Fibroblast of the aortic adventitia (primary cell): ENCODE results near the gene TRIM7. TPM values are rescaled to one million over a fixed set of nuclear protein-coding genes. Genes with fewer than 3 reads are reported as not detected.

Experiments
- DNase-seq: peaks from one replicate; pipeline ENCODE4 v3.0.0-alpha.2; 2010; ENCODE audit warnings: low read depth
- H3K4me3 ChIP-seq: 2 replicates; pipeline ENCODE4 v1.5.1; 2011; ENCODE audit warnings: low read depth, mild to moderate bottlenecking, control low read depth, low read length, moderate library complexity
- total RNA-seq: library from RNA; depleted of rRNA; stranded (reverse); fragments of >200 nt; gene quantifications from 2 replicates; pipeline ENCODE4 v1.2.3, GENCODE V29; 2012; ENCODE audit warnings: low replicate concordance
- TF ChIP-seq, protein P1 (sequence below): IDR thresholded peaks from 2 replicates; pipeline ENCODE4 v1.5.1; 2011; ENCODE audit warnings: mild to moderate bottlenecking, low read length, control low read depth, inconsistent platforms; ENCODE audit not compliant: insufficient read depth

Gene TRIM7
- total RNA-seq, 1 donor = 3.3 TPM

DNA sequence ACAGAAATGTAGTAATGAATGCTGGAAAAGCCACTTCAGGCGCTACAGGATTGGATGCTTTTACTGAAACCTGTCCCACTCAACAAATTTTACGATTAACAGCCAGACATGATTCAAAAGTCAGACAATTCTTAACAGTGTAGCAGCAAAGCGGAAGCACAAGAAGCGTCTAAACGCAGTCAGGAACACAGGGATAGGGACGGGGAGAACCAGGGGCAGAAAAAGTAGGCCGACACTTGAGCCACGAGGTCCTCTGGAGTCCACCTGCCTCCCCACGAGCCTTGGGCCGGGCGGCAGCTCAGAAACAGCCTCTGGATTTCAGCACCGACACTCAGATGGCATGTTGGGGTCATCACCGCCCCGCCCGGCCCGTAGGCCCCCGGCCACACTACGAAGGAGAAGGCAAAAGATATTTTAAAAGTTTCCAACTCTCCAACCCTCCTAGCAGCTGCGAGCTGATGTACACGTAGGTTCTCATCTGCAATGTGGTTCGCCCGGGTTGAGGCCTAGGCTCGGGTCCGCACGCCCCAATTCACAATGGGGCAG, 38.1 kb upstream of the TRIM7 start:
- H3K4me3 ChIP-seq = peak overlapping the region; percentile 94
- no peak for DNase-seq
- TF ChIP-seq, protein P1, sequence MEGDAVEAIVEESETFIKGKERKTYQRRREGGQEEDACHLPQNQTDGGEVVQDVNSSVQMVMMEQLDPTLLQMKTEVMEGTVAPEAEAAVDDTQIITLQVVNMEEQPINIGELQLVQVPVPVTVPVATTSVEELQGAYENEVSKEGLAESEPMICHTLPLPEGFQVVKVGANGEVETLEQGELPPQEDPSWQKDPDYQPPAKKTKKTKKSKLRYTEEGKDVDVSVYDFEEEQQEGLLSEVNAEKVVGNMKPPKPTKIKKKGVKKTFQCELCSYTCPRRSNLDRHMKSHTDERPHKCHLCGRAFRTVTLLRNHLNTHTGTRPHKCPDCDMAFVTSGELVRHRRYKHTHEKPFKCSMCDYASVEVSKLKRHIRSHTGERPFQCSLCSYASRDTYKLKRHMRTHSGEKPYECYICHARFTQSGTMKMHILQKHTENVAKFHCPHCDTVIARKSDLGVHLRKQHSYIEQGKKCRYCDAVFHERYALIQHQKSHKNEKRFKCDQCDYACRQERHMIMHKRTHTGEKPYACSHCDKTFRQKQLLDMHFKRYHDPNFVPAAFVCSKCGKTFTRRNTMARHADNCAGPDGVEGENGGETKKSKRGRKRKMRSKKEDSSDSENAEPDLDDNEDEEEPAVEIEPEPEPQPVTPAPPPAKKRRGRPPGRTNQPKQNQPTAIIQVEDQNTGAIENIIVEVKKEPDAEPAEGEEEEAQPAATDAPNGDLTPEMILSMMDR = no peak

DNA sequence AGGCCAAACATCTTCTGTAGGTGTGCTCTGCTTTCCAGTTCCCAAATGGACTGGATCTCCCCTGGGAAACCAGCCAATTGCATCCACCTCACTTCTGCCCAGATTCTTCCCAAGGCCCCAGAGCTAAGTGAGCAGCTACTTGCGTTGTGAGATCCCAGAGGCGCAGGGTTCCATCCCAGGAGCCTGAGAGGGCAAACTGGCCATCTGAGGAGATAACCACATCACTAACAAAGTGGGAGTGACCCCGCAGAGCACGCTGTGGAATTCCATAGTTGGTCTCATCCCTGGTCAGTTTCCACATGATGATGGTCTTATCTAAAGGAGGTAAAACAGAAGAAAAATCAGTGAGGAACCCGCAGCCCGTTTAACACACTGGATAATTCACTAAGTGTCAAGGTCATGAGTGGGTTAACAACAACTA, 37.0 kb upstream of the TRIM7 start:
- DNase-seq = peak; percentile 45
- TF ChIP-seq, protein P1 = no peak
- H3K4me3 ChIP-seq = peak overlapping the region; percentile 94

DNA sequence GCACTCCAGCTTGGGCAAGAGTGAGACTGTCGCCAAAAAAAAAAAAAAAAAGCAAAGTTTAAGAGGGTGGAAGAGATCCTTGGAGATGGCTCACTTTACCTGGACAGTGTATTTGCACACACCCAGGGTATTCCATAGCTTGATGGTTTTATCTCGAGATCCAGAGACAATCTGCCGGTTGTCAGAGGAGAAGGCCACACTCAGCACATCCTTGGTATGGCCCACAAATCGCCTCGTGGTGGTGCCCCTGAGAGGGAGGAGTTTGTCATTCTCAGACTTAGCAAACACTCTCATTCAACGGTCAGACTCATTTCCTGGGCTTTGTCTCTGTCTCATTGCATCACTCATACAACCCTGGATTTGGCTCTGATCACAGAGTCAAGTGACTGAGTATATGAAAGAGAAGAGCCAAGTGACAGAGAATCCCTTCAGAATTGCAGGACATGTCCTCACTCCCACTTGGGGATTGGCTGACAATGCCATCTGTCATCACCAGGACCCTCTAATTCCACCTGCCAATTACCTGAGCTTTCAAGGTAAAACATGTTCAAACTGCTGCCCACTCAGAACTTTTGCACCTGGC, 36.5 kb upstream of the TRIM7 start:
- H3K4me3 ChIP-seq = peak overlapping the region; percentile 94
- DNase-seq = peak; percentile 86
- TF ChIP-seq, protein P1 = no peak

DNA sequence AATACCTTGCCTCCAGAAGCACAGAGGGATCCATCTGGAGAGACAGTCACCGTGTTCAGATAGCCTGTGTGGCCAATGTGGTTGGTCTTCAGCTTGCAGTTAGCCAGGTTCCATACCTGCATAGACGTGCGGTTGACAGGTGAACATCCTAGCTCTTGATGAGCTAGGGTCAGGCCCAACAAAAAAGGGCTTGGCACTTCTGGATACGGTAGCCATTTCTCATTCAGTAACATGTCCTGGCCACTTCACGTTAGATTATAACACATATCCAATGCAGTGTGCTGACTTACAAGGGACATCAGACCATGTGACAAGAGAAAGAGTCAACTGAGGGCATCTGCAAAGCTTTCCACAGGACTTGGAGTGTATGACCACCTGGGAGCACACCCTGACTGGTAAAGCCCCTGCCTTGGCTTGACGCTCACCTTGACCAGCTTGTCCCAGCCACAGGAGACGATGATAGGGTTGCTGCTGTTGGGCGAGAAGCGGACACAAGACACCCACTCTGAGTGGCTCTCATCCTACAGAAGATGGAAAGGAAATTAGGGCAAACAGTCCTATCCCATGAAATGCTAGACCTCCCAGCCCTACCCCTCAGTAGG, 34.2 kb upstream of the TRIM7 start:
- H3K4me3 ChIP-seq = no peak overlapping the region
- TF ChIP-seq, protein P1 = no peak
- no peak for DNase-seq

DNA sequence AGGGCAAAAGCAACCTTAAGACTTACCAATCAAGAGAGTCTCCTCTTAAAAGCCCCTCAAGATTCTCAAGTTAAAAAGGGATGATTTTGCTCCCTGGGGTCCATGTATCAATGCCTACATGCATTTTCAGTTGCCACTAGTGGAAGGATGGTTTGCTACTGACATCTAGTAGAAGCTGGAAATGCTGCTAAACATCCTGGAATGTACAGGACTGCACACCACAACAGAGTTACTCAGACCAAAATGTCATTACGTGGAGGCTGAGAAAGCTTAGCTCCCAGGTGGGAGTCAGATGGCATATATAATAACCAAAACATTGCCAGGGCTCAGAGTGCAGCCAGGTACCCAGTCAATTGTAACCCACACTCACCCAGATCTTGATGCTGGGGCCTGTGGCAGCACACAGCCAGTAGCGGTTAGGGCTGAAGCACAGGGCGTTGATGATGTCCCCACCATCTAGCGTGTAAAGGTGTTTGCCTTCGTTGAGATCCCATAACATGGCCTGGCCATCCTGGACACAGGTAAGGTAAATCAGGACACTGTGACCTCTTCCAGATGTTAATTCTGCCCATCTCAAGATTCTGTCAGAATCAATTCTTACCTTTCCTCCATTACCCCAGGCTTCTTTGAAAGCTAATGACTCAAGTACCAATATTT, 32.9 kb upstream of the TRIM7 start:
- TF ChIP-seq, protein P1 = no peak
- no peak for DNase-seq
- H3K4me3 ChIP-seq = no peak overlapping the region

DNA sequence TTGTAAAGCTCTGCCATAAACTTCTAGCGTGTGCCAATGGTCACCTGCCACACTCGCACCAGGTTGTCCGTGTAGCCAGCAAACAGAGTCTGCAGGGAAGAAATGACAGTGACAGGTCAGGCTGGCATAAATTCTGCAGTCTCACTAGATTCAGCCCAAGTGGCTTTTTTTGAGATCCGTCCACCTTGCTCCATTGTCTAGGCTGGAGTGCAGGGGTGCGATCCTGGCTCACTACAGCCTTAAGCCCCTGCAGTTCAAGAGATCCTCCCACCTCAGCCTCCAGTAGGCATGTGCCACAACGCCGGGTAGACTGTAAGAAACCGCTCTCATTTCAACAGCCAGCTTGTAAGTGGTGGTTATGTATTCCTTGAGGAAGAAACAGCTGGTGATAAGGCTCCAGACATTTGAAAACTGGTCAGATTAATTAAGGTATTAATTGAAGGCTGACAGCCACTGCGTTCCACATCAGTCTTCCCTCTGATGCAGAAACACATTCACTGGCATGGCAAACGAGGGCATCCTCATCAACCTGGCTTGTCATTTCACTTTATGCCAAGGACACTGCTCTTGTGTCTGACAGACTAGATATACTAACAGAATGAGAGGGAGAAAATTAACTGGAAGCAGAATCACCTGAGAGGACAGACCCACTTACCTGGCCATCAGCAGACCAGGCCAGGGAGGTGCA, 32.1 kb upstream of the TRIM7 start:
- TF ChIP-seq, protein P1 = no peak
- no peak overlapping the region for H3K4me3 ChIP-seq
- no peak for DNase-seq
